CMK (cell line): ENCODE measurements around the gene ABR.

Experiments used
- DNase-seq: peaks from one replicate; pipeline ENCODE4 v3.0.0-alpha.2; 2010; ENCODE audit warnings: low read depth

Gene ABR

GRCh38 chr17:958712-959451, 220.9 kb downstream of the ABR start:
- DNase-seq, result no peak

- DNase-seq, result no peak
These were observed 221.8 kb downstream of the ABR start for GRCh38 chr17:957856-958421.

GRCh38 chr17:956905-957304, 222.9 kb downstream of the ABR start:
- no peak for DNase-seq

- no peak for DNase-seq
These were observed 225.2 kb downstream of the ABR start for GRCh38 chr17:954431-955164.

DNA sequence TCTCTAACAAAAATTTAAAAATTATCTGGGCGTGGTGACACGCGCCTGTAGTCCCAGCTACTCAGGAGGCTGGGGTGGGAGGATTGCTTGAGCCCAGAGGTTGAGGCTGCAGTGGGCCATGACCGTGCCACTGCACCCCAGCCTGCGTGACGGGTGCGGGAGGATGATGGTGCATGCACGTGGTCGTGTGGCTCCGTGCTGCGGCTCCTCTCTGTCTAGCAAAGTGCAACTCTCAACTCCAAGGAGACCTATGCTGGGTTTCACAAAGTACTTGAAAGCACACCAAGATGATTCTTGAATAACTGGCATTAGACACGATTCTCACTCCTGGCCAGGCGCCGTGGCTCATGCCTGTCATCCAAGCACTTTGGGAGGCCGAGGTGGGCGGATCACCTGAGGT, 226.0 kb downstream of the ABR start:
- no peak for DNase-seq
